GM03348 (cell line): ENCODE results near the gene EGFLAM.

Experiments used
- DNase-seq: peaks from one replicate; pipeline ENCODE4 v3.0.0; 2012; ENCODE audit warnings: low spot score

Gene EGFLAM

GRCh38 chr5:38471709-38472108 lies 213.3 kb downstream of the EGFLAM start:
- no peak for DNase-seq

GRCh38 chr5:38472541-38472940 lies 214.2 kb downstream of the EGFLAM start:
- DNase-seq: no peak

- DNase-seq: no peak
Measured at GRCh38 chr5:38473008-38473407, 214.6 kb downstream of the EGFLAM start.

GRCh38 chr5:38478166-38478565 lies 219.8 kb downstream of the EGFLAM start:
- DNase-seq: no peak

DNA sequence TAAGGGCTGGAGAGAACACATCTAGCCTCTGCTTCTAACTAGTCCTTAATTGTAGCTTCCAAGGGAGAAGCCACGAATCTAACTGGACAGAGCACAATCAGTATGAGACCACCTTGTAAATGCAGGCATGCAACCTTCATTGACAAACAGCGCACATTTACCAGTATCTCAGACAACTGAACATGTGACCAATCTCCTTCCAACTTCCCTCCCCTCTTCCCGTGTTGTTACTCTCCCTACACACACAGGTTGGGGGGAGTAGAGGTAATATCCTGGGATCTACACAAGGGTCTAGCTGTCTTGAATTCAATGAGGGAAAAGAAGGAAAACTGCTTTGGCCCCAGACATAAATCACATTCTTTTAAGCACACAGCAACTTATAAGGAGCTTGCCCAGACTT lies 220.5 kb downstream of the EGFLAM start:
- DNase-seq: no peak

DNA sequence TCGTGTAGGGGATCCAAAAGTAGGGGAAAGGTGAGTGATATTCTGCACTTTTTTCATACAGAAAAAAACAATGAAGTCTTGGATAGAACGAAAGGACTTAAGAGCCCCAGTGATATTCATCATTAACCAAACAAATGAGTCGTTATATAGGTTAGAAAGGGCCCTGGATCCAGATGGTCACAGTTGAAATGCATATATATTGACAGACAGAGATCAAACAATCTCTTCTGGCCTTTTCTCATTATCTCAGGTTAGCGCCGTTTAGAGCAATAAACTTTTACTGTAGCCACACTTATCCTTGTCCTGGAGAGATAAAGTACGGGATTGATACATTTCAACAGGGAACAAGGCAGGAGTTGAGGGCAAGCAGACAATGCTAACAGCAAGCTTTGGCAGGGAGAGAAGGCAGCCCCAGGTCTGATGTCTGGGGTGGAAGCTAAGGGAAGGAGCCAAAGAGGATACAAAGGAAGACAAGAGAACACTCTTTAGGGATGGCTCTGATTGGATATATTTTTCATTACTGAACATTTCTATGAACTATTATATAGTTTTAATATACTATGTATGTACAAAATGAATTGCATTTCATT lies 221.1 kb downstream of the EGFLAM start:
- DNase-seq: no peak

DNA sequence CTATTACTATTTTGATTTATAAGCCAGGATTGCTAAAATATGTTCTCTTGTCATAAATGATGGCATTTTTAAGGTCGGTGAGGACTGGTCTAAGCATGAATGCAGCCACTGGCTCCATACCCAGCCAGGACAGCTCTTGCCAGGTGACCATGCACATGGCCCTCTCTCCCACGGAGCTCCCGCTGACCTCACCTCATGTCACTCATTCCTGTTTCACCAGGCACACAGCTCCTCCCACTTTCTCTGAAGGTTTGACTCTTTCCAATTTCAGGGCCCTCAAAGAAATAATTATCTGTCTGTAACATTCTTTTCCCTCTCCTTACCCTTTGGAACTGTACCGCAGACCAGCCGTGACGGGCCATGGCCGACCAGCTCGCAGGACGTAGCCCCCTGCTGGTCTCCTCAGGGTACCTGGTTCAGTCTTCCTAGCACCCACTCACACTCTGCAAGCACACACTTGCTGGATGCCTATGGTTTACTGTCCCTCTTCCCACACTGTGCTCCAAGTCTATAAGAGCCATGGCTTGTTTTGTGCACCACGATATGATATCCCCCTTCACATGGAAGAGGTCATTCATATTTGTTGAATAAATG lies 225.5 kb downstream of the EGFLAM start:
- DNase-seq: no peak

DNA sequence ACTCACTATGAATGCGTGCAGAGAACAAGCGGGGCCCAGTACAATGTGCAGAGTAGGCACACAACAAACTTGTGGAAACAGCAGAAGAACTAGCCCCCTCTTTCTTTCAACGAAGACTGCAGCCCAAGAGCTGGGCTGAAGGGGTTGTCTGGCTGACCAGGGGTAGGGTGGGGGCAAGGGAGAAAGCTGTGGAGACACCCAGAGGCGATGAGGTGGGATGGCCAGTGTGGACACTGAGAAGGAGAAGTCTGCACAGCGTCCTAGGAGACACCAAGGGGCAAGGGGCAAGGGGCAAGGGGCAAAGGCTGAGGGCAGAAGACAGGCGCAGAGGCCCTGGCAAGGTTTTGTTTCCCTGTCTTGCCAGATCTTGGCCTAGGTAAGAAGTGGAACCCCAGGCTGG lies 235.8 kb downstream of the EGFLAM start:
- DNase-seq: no peak

DNA sequence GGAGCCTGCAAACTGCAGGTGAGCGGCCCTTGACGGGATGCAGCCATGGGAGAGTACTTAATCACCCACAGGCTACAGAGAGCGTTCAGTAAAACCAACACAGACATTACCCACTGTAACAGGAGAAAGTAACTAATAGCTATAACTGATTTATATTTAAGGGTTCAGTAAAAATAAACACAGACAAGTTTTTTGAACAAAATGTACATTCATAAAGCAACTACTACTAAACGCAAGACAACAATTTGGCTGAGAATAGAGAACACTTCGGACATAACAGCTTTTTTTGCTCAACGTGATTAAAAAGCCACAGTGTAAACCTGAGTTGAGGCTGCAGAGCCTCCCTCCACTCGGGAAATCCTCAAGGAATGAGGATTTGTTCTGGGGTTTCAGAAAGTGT lies 236.4 kb downstream of the EGFLAM start:
- DNase-seq: no peak

DNA sequence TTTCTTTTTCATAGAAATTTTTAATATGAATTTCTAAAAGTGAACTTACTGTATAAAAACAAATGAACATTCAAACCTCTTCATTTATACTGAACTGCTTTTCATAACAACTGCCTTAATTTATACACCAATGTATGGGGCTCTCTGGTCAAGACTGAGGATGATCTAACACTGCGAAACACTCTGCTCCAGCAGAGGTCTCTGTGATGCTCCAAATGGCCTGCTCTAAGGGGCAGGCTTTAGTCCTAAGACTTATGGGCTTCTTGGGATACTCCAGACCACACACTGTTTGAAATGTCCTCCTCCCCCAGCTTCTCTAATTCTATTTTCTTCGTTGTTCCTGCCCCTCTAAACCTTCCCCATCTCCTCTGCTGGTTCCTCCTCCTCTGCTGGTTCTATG lies 239.6 kb downstream of the EGFLAM start:
- DNase-seq: peak; percentile 6

DNA sequence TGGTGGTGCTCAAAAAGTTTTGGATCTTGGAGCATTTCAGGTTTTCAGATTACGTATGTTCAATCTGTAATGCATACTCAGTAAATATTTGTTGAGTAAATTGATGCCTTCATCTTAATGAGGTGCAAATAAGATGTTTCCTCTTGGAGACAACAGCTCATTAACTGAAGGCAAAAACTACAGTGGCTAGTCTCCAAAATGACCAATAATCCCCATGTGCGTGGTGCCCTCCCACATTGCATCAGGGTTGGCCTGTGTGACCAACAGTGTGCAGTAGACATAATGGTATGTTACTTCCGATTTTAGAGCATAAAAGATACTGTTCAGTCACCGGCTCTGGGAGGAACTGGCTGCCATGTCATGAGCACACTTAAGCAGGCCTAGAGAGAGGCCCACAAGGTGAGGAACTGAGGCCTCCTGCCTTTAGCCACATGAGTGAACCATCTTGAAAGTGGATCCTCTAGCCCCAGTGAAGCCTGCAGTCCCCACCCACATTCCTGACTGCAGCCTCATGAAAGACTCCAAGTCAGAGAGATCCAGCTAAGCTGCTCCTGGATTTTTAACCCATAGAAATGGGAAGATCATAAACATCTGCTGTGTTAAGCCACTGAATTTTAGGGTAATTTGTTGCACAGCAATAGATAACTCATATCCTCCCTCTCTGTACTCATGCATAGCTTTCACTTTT lies 242.4 kb downstream of the EGFLAM start:
- DNase-seq: peak; percentile 60

DNA sequence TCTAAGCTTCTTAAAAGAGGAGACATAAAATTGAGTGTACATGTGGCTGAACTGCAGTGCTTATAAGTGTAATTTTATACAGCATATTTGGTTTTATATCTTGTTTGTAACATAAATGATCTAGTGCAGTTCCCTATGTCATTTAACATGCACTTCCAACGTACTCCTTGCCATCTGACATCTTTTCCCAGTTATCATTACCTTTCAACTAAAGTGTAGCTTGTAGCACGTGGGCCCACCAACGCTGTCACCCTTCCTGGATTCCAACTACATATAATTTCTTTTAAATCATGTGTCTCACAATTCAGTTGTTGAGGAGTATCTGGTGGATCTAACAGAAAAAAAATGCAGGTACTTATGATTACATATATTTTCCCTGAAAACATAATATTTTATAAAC lies 247.9 kb downstream of the EGFLAM start:
- DNase-seq: no peak

DNA sequence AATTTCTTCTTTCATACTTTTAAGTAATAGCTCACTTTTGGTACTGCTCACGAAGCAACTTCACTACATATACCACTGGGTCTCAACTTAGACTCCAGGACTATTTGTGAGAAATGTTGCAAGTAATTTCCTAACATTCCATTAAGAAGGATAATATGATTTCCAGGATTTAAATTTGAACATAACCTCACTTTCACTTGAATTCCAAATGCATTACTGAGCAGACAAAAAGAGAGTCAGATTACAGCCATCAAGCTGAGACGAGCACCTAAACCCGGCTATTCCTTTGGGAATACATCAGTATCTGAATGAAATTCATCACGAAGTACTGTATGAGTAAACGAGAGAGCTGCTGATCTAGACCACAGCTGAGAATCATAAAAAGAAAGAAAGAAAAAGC lies 250.8 kb downstream of the EGFLAM start:
- DNase-seq: peak; percentile 79
